Stimulated activated CD4-positive, alpha-beta T cell treated with anti-CD3 and anti-CD28 coated beads, Interleukin-15, amount 100 ng/mL, for 24 hours (primary cell): Measurements from ENCODE around the gene THBS3.
"Not testable (repeated sequence)": the region's sequence is repeated elsewhere in the genome, so short reads cannot be mapped to it uniquely, and the experiment has no call there.

ENCODE experiments used
- DNase-seq: peaks from one replicate; pipeline ENCODE4 v3.0.0-alpha.2; 2020

The THBS3 gene

DNA sequence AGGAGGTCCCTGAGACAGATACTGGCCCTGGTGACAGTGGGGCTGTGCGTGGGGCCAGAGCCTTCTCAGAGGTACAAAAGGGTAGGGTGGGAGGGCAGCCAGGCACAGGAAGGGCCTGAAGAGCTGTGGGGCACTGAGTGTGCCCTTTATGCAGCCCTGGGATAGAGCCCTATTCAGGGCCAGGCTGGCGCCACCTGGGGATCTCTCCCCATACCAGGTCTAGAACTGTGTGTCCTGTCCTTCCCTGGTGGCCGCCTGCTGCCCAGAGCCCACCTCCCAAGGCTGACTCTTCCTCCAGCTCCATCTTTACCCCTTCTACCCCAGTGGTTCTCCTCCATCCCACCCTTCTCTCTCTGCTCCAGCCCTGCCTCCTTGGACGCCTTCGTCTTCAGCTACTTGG is 25.8 kb upstream of the THBS3 start:
- DNase-seq: not testable (repeated sequence)

GRCh38 chr1:155232001-155232978 is 24.6 kb upstream of the THBS3 start:
- not testable (repeated sequence) for DNase-seq

GRCh38 chr1:155231302-155231701 is 23.6 kb upstream of the THBS3 start:
- DNase-seq: not testable (repeated sequence)

DNA sequence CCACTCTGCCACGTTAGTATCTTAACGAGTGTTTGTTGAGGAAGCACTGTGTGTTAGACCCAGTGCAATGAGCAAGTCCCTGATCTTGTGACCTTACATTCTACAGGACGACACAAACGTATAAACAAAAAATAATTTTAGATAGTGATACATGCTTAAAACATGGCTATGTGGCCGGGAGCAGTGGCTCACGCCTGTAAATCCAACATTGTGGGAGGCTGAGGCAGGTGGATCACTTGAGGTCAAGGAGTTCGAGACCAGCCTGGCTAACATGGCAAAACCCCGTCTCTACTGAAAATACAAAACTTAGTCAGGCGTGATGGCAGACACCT is 20.4 kb upstream of the THBS3 start:
- no peak for DNase-seq

- DNase-seq: peak; percentile 100
Measured at GRCh38 chr1:155227261-155228095, 19.8 kb upstream of the THBS3 start.

DNA sequence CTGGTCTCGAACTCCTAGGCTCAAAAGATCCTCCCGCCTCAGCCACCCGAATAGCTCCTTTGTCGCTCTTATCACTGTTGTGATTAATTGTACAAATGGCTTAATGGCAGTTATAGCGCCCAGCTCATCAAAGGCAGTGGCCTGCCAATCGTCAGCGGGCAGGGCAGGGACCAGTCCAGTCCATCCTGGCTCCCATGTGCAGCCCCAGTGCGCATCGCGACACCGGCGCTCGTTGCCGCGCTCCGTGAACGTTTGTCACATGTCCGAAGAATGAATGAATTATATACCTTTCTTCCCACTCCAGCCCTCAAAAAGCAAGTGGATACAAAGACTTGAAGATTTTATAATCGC is 19.2 kb upstream of the THBS3 start:
- DNase-seq: peak; percentile 68

GRCh38 chr1:155226188-155226909 is 18.7 kb upstream of the THBS3 start:
- peak; percentile 86 for DNase-seq

GRCh38 chr1:155225404-155225759 is 17.7 kb upstream of the THBS3 start:
- not testable (repeated sequence) for DNase-seq

GRCh38 chr1:155223047-155223446 is 15.3 kb upstream of the THBS3 start:
- DNase-seq: no peak

DNA sequence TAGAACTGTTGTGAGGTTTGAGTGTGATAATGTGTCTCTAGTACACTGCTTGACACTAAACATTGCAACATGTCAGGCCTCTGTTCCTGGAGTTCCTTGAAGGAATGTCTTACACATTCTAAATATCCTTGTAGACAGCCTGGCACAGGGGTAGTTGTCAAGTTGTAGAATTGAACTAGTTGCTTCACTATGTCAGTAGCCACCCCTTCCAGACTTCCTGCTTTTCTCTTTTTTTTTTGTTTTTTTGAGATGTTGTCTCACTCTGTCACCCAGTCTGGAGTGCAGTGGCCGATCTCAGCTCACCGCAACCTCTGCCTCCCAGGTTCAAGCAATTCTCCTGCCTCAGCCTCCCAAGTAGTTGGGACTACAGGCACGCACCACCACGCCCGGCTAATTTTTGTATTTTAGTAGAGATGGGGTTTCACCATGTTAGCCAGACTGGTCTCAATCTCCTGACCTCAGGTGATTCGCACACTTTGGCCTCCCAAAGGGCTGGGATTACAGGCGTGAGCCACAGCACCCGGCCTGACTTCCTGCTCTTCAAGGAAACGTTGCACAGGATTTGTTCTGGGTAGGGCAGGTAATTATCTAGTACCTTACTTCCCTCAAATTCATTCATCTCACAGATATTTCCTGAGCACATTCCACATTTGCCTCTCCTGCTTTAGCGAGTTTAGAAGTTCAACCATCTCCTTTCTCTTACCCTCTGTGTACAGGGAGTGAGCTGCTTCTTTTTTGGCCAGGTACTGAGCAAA is 12.7 kb upstream of the THBS3 start:
- not testable (repeated sequence) for DNase-seq

DNA sequence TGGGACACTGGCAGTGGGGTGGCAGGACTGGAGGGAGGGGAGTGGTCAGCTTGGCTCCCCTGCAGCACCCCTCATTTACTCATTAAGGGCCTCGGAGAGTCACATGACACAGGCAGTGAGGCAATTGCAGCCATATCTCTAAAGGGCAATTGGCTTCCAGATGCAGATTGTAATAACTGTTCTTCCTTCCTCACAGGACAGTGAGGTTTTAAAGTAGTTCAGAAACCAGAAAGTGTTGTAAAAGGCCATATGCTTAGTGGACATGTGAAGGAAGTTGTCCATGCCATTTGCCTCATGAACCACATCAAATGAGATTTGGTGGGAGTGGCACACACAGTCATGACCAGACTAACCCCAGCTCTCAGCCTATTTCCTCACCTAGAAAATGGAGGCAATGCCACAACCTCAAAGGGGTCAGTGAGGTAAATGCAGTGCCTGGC is 11.9 kb upstream of the THBS3 start:
- DNase-seq: no peak

DNA sequence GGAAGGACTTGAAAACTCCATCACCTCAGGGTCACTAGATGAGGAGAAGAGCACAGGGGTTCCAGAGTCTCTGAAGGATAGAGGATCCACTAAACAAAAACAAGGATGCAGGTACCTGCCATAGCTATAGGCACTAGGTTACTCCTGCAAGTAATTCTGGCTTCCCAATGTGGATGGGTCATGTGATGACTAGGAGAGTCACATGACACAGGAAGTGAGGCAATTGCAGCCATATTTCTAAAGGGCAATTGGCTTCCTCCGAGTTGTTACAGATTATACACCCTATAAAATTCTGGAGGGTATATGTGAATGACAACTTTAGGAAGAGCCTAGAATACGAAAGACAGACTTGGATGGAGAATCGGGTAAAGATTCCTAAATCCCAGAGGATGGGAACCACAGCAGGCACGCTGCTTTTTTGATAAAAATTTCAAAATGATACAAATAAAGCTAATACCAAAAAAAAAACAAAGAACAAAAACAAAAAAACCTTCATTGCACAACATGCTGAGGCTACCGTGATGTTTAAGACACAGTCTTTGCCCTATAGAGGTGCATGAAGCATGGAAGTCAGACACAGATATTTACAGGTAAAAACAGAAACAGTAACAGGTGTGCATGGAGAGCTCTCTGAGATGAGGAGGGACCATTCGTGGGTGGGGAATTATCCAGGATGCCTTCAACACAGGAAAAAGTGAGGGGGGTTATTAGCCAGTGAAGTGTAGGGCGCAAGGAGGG is 11.3 kb upstream of the THBS3 start:
- DNase-seq: peak; percentile 26

DNA sequence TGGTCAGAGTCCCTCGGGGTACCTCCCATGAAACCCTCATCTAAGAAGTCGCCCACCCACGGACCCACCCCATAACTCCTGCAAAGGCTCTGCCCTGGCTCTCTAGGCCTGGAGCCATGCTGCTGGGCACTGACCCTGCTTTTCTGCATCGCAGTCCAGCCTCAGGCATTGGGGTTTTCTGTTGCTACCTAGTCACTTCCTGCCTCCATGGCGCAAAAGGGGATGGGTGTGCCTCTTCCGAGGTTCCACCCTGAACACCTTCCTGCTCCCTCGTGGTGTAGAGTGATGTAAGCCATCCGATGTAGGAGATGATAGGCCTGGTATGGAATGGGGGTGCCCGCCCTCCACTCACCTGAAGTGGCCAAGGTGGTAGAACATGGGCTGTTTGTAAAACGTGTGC is 7.0 kb upstream of the THBS3 start:
- not testable (repeated sequence) for DNase-seq

- DNase-seq: not testable (repeated sequence)
Measured at GRCh38 chr1:155212051-155212440, 4.3 kb upstream of the THBS3 start.

GRCh38 chr1:155211381-155212050 is 3.8 kb upstream of the THBS3 start:
- DNase-seq: not testable (repeated sequence)

DNA sequence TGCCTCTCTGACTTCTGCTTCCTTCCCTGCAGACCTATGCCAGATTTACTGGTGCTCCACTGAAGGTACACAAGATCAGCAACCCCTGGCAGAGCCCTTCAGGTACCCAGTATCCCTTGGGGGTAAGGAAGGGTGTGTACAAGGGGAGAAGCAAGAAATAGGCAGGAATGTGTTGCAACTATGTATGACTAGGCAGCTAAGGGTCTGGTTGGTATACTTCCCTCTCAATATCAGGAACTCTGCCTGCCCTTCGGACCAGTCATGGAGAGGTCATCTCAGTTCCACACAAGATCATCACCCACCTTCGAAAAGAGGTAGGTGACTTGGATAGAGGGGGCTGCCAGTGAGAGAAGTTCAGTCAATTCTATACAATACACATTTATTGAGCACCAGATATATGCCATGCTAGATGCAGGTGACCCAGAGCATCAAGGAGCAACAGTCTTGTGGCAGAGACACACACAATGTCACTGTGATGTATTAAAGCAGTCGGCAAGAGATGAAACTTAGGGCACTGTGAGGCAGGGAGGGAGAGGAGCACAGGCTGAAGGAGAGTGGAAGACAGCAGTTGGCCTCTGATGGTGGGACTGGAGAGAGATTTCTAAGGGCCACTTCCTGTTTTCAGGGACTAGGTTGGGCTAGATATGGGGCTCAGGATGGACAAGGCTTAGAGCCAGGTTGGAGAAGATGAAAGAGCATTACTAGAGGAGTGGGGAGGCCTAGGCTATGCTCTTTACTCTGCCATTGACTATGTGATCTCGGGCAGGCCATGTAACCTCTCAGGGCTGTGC is 2.8 kb upstream of the THBS3 start:
- no peak for DNase-seq

DNA sequence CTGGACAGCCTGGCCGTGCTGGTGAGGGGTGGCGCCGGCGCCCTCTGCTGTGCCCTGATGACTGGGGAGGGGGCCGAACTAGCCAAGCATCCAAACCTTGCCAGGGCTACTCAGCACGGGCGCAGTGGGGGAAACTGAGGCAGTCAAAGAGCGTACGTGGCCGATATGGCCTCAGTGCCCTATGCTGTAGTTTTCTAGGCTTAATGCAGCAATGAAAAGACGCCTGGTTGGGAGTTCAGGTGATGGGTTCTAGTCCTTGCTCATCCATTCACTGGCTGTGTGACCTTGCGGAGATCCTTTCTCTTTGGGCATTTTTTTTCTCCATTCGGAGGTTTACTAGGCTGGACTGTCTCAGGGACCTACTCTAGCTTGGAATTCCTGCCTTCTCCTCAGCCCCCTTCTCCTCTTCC is 1.6 kb upstream of the THBS3 start:
- no peak for DNase-seq

DNA sequence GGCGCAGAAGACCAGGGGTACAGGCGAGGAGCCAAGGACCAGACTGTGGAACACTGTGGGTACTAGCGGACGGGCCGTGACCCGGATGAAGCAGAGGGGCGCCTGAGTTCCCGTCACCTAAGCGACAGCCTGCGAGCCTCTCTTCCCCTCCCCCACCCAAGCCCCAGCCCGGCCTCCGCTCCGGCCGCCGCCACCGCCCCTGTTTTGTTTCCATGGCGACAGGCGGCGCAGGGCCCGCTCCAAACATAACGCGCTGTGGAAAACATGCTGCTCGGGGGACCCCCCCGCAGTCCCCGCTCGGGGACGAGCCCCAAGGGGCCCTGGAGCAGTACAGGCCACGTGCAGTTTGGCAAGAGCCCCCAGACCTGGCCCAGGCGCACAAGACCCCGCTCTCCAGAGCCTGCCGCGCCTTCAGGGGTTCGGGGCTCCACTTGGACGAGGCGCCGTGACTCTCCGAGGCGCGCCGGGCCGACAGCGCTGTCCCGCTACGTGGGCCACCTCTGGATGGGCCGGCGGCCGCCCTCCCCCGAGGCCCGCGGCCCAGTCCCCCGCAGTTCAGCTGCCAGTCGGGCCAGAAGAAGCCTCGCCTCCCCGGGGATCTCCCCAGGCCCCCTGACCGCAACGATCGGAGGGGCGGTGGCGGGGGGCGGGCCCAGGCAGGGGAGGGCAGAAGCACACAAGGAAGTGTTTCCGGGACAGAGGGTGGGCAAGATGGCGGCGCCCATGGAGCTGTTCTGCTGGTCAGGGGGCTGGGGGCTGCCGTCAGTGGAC is 1.0 kb upstream of the THBS3 start, which contains the start of gene MTX1:
Gene MTX1, plus strand, starts transcription at position 155 of the 771 bp plus-strand sequence. Its CDS starts 110 bp downstream, at position 265.
- peak; percentile 92 for DNase-seq
